Measurements from ENCODE around the gene CERK. TPM values are rescaled to one million over a fixed set of nuclear protein-coding genes. Genes with fewer than 3 reads are reported as not detected.

The CERK gene
- total and polyA plus RNA-seq, 2 of the 13 experiments (the other 11 are each of a cell fraction or from before 2014, with no cell fraction given) = 40.3 to 41.9 TPM

GRCh38 chr22:46659791-46660186 is 78.3 kb downstream of the CERK start (continued):
- TF ChIP-seq ZNF672 (CRISPR knock-in tag; IDR thresholded peaks at IDR 0.05) (no peak), SP1 (IDR thresholded peaks at IDR 0.05) (no peak), SP1 (CRISPR knock-in tag; IDR thresholded peaks at IDR 0.05) (no peak)

GRCh38 chr22:46659059-46659790 is 78.8 kb downstream of the CERK start:
- Histone ChIP-seq H3K4me1 (ENCODE audit: insufficient read depth, low read length) (peaks cover 38% of the 10 kb centered on the region), H2AFZ (ENCODE audit: low read length) (no peak overlapping the region), H3K27ac (ENCODE audit: extremely low read length, insufficient read depth, low read length) (no peak overlapping the region), H3K4me2 (ENCODE audit: low read depth, low read length) (no peak overlapping the region), H3K79me2 (ENCODE audit: insufficient read depth, low read length) (no peaks in the 10 kb centered on the region), H3K9ac (ENCODE audit: insufficient read depth, low read depth, low read length) (no peak overlapping the region), H3K36me3 (replicated peaks in 1 of 2; ENCODE audit: control insufficient read depth in 1 of 2, insufficient read depth in 2 of 2, low read length in 2 of 2) (no peaks in the 10 kb centered on the region; a peak in 1 of 5 replicates), H3K9me3 (ENCODE audit: low read length) (no peaks in the 10 kb centered on the region), H3K4me3 (replicated peaks in 1 of 3; ENCODE audit: insufficient read depth in 1 of 3, low read depth in 2 of 3, low read length in 3 of 3) (no peak overlapping the region), H4K20me1 (ENCODE audit: insufficient read depth, low read length) (no peaks in the 10 kb centered on the region; the same call in 1 of the 2 replicates), H3K27me3 (ENCODE audit: control insufficient read depth in 1 of 2, insufficient read depth in 2 of 2, low read length in 2 of 2) (no peaks in the 10 kb centered on the region; a peak in 1 of 5 replicates)
- ATAC-seq (no peak), DNase-seq (ENCODE audit: low spot score) (no peak), FAIRE-seq (no peak)
- TF ChIP-seq, protein P1, sequence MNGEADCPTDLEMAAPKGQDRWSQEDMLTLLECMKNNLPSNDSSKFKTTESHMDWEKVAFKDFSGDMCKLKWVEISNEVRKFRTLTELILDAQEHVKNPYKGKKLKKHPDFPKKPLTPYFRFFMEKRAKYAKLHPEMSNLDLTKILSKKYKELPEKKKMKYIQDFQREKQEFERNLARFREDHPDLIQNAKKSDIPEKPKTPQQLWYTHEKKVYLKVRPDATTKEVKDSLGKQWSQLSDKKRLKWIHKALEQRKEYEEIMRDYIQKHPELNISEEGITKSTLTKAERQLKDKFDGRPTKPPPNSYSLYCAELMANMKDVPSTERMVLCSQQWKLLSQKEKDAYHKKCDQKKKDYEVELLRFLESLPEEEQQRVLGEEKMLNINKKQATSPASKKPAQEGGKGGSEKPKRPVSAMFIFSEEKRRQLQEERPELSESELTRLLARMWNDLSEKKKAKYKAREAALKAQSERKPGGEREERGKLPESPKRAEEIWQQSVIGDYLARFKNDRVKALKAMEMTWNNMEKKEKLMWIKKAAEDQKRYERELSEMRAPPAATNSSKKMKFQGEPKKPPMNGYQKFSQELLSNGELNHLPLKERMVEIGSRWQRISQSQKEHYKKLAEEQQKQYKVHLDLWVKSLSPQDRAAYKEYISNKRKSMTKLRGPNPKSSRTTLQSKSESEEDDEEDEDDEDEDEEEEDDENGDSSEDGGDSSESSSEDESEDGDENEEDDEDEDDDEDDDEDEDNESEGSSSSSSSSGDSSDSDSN (CRISPR knock-in tag; IDR thresholded peaks at IDR 0.05) = no peak
- TF ChIP-seq ZMYM3 (CRISPR knock-in tag; IDR thresholded peaks at IDR 0.05) (peak; percentile 64; the same call in 1 of the 2 replicates), NAIF1 (CRISPR knock-in tag; IDR thresholded peaks at IDR 0.05; ENCODE audit: borderline replicate concordance) (no peak), MTA1 (CRISPR knock-in tag; IDR thresholded peaks at IDR 0.05; ENCODE audit: borderline replicate concordance) (no peak), JUND (CRISPR knock-in tag; IDR thresholded peaks at IDR 0.05) (no peak)
- TF ChIP-seq, protein P2, sequence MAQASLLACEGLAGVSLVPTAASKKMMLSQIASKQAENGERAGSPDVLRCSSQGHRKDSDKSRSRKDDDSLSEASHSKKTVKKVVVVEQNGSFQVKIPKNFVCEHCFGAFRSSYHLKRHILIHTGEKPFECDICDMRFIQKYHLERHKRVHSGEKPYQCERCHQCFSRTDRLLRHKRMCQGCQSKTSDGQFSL (CRISPR knock-in tag; IDR thresholded peaks at IDR 0.05) = no peak
- TF ChIP-seq, protein P3, sequence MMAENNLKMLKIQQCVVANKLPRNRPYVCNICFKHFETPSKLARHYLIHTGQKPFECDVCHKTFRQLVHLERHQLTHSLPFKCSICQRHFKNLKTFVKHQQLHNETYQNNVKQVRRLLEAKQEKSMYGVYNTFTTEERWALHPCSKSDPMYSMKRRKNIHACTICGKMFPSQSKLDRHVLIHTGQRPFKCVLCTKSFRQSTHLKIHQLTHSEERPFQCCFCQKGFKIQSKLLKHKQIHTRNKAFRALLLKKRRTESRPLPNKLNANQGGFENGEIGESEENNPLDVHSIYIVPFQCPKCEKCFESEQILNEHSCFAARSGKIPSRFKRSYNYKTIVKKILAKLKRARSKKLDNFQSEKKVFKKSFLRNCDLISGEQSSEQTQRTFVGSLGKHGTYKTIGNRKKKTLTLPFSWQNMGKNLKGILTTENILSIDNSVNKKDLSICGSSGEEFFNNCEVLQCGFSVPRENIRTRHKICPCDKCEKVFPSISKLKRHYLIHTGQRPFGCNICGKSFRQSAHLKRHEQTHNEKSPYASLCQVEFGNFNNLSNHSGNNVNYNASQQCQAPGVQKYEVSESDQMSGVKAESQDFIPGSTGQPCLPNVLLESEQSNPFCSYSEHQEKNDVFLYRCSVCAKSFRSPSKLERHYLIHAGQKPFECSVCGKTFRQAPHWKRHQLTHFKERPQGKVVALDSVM (CRISPR knock-in tag; IDR thresholded peaks at IDR 0.05) = peak; percentile 97
- TF ChIP-seq, protein P4, sequence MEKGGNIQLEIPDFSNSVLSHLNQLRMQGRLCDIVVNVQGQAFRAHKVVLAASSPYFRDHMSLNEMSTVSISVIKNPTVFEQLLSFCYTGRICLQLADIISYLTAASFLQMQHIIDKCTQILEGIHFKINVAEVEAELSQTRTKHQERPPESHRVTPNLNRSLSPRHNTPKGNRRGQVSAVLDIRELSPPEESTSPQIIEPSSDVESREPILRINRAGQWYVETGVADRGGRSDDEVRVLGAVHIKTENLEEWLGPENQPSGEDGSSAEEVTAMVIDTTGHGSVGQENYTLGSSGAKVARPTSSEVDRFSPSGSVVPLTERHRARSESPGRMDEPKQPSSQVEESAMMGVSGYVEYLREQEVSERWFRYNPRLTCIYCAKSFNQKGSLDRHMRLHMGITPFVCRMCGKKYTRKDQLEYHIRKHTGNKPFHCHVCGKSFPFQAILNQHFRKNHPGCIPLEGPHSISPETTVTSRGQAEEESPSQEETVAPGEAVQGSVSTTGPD (CRISPR knock-in tag; IDR thresholded peaks at IDR 0.05) = no peak
- intact Hi-C loops (cut with micrococcal nuclease; ENCODE audit: unreplicated experiment) (no loop called here), in situ Hi-C loops (cut with HindIII; ENCODE audit: extremely low pct_ligation_motif_present, low pct_unique_long_range_greater_than_20kb) (loop anchor here (25.0 kb wide), 1 partner anchor 97 kb away; no protein-coding TSS in a partner anchor)
- CTCF ChIA-PET (ENCODE audit: low intra/inter-chr PET ratio, low total read pairs) = no interaction called here
- 98% methylated on average over 10 of the region's 14 CpGs for WGBS (ENCODE audit: low lambda C conversion rate)
- no TSS peak for BruUV-seq (replicated peaks)
- POLR2A ChIA-PET = no interaction called here

Data from HepG2 (cell line).